DMS79 (cell line): ENCODE measurements around the gene IL20RA.
"Not testable (repeated sequence)": the region's sequence is repeated elsewhere in the genome, so short reads cannot be mapped to it uniquely, and the experiment has no call there.

ENCODE experiments used
- DNase-seq: peaks from one replicate; lab custom pipeline; 2025; lab: John Stamatoyannopoulos, UW

IL20RA gene, protein sequence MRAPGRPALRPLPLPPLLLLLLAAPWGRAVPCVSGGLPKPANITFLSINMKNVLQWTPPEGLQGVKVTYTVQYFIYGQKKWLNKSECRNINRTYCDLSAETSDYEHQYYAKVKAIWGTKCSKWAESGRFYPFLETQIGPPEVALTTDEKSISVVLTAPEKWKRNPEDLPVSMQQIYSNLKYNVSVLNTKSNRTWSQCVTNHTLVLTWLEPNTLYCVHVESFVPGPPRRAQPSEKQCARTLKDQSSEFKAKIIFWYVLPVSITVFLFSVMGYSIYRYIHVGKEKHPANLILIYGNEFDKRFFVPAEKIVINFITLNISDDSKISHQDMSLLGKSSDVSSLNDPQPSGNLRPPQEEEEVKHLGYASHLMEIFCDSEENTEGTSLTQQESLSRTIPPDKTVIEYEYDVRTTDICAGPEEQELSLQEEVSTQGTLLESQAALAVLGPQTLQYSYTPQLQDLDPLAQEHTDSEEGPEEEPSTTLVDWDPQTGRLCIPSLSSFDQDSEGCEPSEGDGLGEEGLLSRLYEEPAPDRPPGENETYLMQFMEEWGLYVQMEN

DNA sequence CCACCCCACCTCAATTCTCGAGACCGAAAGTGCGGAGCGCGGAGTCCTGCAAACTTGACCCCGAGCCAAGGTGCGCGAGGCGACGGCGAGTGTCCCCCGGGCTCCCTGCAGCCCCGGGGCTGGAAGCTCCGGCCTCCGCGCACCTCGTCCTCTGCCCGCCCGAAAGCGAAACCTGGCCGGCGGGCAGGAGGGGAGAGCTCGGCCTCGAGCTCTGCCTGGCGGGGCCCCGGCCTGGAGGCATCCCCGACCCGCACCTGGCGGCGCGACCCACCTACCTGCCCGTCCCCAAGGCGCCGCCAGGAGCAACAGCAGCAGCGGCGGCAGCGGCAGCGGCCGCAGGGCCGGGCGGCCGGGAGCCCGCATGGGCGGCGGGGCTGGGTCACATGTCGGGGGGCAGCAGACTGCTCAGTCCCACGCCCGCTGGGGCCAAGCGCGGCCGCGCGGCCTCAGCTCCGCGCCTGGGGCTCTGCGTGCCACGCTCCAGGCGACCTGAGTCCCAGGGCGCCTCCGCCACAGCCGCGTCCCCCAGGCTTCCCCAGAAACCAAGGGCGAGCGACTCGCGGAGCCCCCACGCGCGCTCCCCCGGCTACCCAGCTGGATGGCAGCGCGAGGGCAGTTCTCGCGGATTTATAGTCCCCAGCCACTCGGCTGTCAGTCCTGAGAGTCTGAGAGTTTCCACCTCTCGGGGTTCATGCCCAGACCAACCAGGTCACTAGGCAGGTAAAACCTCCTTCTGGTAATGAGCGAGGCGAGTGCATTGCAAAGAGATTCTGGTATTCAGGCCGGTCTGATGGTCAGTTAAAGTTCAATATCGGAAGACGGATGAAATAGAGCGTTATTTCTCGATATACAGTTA, at the start of gene IL20RA:
Gene IL20RA, minus strand, starts transcription at position 600 of the 856 bp plus-strand sequence. Its CDS starts 237 bp downstream, at position 363.
- peak; percentile 3 for DNase-seq

- no peak for DNase-seq
These were observed 48.7 kb upstream of the IL20RA start for GRCh38 chr6:137093183-137094069.

GRCh38 chr6:137092018-137092417, 47.3 kb upstream of the IL20RA start:
- no peak for DNase-seq

DNA sequence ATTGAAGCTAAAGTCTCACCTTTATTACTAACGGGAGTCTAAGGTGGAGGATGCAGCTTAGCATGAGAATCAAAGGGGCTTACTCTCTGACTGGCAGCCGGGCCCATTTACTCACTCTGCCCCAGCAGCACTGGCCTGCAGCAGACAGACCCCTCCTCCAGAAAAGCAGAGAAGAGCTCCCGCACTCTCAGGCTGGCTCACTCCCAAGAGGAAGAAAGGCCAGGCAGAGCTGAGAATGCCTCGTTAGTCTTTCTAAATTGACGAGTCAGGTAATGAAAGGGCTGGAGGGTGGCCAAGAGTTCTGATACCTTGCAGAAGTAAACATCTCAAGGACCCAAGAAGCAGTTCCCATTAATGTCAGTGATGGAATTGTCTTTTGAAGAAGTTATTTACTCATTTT, 44.5 kb upstream of the IL20RA start:
- peak; percentile 89 for DNase-seq

DNA sequence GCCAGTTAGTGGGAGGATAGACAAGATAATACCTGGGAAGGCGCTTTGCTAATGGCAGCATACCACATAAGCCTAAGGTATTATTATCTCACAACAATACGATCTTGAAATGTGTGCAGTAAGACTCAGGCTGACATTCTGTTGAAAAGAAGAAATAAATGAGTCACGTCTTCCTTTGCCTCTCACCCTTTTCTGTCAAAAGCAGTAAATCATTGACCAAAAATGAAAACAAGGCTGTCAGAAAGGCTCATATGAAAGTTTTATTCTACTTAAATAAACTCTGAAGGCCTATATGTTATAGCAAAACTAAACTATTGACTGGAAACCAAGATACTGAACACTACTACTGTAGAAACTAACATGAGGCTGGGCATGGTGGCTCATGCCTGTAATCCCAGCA, 43.1 kb upstream of the IL20RA start:
- DNase-seq, result no peak

GRCh38 chr6:137086031-137086430, 41.3 kb upstream of the IL20RA start:
- DNase-seq, result no peak

DNA sequence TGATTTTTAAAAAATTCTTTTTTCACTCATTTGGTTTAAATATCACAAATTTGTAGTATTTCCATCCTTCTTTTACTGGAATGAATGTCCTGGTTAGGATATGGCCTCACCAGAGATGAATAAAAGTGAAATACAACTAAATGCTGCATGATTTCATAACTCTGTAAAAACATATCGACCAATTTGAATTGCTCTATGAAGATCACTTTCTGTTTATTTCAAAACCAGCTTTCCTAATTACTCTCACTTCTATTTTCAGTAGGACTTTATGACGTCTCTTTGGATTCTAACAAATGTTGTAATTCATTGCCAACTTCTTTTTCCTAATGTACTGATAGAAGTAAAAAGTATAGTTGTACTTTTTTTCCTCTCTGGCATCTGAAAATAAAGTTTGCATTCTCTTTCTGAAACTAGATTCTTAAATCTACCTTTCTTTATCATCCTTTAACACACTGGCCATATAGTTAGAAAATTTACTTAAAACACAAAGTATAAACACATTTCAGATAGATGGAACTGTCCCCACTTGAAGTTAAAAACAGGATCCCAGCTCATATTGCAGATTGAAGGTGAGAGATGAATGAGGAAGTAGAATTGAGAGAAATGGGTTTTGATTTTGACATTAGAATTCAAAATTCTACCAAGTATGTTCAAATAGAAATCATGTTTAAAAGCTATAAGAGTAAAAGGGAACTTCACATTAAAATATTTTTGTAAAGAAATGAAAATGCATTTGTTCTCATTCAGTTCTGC, 40.3 kb upstream of the IL20RA start:
- DNase-seq, result no peak

GRCh38 chr6:137084090-137084489, 39.3 kb upstream of the IL20RA start:
- no peak for DNase-seq

DNA sequence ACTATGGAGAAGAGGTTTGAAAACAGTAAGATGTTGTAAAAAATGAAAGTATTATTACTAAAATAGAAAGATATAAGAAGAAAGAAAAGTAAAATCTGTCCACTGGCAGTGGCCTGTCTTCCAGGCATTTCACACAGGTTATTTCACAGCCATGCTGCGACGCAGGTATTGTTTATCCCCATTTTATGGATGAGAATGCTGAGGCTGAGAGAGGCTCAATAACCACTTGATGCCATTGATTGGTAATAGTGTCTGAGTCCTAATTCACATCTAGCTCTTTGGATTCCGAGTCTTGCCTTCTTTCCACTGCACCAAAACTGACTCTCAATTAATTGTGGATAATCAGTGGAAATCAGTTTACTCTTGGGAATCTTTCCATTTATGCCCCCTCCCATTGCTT, 37.2 kb upstream of the IL20RA start:
- no peak for DNase-seq

- DNase-seq, result no peak
These were observed 35.9 kb upstream of the IL20RA start for GRCh38 chr6:137080711-137081110.

- peak; percentile 29 for DNase-seq
These were observed 31.7 kb upstream of the IL20RA start for GRCh38 chr6:137076277-137077068.

- DNase-seq, result not testable (repeated sequence)
These were observed 31.0 kb upstream of the IL20RA start for GRCh38 chr6:137075790-137076189.

GRCh38 chr6:137070303-137070702, 25.5 kb upstream of the IL20RA start:
- DNase-seq, result no peak

- no peak for DNase-seq
These were observed 22.6 kb upstream of the IL20RA start for GRCh38 chr6:137067399-137067798.

DNA sequence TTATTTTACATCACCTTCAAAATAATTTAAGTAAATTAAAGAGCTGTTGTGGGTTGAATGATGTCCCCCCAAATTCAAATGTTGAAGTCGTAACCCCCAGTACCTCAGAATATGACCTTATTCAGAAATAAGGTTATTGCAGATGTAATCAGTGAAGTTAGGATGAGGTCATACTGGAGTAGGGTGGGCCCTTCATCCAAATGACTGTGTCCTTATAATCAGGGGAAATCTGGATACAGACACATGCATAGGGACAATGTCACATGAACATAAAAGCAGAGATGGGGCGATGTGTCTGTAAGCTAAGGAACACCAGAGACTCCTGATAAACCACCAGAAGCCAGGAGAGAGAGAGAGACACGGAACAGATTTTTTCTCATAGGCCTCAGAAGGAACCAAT, 13.3 kb upstream of the IL20RA start:
- no peak for DNase-seq

GRCh38 chr6:137056121-137056880, 11.5 kb upstream of the IL20RA start:
- no peak for DNase-seq

DNA sequence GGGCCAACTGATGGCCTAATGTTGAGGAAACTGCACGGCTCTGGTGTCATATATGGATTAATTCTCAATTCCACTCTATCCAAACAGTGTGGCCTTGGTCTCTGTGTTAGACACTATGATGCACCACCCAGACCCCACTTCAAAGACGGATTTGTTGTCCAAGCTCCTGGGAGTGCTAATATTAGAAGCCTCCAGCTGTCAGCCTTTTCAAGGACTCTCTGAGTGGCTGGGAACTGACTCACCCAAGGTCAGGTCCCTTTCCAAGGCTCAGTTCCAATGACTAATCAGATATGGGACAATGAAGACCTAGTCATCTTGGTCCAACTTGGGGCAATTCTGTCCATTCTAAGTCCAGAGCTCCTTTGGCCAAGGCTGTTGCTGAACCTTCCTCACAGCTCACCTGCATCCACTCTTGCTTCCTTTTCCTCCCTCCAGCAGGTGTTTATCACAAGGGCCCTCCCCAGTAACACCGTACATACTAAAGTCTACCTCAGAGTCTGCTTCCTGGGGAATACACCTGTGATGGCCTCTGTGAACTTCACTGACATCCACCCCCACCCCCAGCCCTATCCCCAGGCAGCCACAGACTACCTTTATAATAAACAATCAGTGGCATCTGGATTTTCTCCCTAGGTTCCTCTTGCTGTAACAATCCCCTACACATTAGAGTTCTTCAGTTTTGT, 7.2 kb upstream of the IL20RA start:
- DNase-seq, result no peak

DNA sequence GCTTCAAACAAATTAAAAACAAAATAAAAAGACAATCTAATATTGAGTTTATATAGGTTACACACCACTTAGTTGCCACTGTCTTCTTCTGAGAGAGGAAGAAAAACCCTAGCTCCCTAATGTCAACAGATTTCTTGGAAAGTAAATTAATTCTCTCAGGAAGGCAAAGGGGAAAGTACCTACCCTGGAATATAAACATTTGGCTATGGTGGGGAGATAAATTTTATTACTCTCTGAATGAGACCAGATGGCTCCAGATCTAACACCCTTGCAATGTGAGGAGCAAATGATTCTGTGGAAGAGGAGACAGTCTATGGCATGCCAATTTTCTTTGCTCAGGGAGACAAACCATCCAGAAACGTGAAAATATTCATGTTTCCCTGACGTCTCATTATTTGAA, 4.3 kb upstream of the IL20RA start:
- no peak for DNase-seq

- DNase-seq, result no peak
These were observed 2.2 kb upstream of the IL20RA start for GRCh38 chr6:137046871-137047412.
